ENCODE data around the gene VPS9D1. TPM values are rescaled to one million over a fixed set of nuclear protein-coding genes. Genes with fewer than 3 reads are reported as not detected.

VPS9D1 gene
- total RNA-seq, 1 experiment from 2014 or later: 4.2 TPM

DNA sequence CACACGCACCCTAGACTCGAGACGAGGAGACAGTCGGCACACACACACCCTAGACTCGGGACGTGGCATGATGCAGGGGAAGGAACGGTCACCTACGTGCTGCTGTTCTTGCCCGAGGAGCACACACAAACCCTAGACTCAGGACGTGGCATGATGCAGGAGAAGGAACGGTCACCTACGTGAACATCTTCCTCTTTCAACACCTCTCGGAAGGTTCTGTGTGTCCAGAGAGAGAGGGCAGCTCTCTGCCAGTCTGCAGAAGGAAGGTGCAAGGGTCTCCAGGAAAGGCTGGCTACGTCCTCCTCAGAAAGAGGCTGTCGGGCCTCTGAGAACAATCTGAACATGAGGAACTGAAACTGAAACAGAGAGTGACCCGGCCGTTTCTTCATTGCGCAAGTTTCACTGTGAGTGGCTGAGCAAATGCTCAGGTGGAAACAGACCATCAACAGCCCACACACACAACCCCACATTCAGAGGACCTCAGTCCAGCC is 44.1 kb upstream of the VPS9D1 start:
- ATAC-seq (no peak), DNase-seq (ENCODE audit: low spot score) (no peak)
- CTCF ChIA-PET: no interaction called here
- POLR2A ChIA-PET: no interaction called here
- H3K36me3 Mint-ChIP-seq: peaks cover 77% of the 10 kb centered on the region
- H3K27me3 Mint-ChIP-seq (ENCODE audit: low read depth): no peaks in the 10 kb centered on the region
- TF ChIP-seq ESRRA (CRISPR knock-in tag; IDR thresholded peaks at IDR 0.05; ENCODE audit: borderline replicate concordance): no peak
- no peak for TF ChIP-seq GTF2I (CRISPR knock-in tag; conservative IDR thresholded peaks at IDR 0.05)
- TF ChIP-seq IRF2 (CRISPR knock-in tag; IDR thresholded peaks at IDR 0.05; ENCODE audit: borderline replicate concordance, low read depth): no peak
- no peak for TF ChIP-seq JUN (CRISPR knock-in tag; IDR thresholded peaks at IDR 0.05)
- TF ChIP-seq, protein P1, sequence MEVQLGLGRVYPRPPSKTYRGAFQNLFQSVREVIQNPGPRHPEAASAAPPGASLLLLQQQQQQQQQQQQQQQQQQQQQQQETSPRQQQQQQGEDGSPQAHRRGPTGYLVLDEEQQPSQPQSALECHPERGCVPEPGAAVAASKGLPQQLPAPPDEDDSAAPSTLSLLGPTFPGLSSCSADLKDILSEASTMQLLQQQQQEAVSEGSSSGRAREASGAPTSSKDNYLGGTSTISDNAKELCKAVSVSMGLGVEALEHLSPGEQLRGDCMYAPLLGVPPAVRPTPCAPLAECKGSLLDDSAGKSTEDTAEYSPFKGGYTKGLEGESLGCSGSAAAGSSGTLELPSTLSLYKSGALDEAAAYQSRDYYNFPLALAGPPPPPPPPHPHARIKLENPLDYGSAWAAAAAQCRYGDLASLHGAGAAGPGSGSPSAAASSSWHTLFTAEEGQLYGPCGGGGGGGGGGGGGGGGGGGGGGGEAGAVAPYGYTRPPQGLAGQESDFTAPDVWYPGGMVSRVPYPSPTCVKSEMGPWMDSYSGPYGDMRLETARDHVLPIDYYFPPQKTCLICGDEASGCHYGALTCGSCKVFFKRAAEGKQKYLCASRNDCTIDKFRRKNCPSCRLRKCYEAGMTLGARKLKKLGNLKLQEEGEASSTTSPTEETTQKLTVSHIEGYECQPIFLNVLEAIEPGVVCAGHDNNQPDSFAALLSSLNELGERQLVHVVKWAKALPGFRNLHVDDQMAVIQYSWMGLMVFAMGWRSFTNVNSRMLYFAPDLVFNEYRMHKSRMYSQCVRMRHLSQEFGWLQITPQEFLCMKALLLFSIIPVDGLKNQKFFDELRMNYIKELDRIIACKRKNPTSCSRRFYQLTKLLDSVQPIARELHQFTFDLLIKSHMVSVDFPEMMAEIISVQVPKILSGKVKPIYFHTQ (CRISPR knock-in tag; IDR thresholded peaks at IDR 0.05): no peak
- no peak for TF ChIP-seq JAZF1 (CRISPR knock-in tag; IDR thresholded peaks at IDR 0.05)
- TF ChIP-seq, protein P2, sequence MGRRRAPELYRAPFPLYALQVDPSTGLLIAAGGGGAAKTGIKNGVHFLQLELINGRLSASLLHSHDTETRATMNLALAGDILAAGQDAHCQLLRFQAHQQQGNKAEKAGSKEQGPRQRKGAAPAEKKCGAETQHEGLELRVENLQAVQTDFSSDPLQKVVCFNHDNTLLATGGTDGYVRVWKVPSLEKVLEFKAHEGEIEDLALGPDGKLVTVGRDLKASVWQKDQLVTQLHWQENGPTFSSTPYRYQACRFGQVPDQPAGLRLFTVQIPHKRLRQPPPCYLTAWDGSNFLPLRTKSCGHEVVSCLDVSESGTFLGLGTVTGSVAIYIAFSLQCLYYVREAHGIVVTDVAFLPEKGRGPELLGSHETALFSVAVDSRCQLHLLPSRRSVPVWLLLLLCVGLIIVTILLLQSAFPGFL (CRISPR knock-in tag; IDR thresholded peaks at IDR 0.05; ENCODE audit: borderline replicate concordance): no peak
- no peak for TF ChIP-seq RORB (CRISPR knock-in tag; IDR thresholded peaks at IDR 0.05)
- TF ChIP-seq, protein P3, sequence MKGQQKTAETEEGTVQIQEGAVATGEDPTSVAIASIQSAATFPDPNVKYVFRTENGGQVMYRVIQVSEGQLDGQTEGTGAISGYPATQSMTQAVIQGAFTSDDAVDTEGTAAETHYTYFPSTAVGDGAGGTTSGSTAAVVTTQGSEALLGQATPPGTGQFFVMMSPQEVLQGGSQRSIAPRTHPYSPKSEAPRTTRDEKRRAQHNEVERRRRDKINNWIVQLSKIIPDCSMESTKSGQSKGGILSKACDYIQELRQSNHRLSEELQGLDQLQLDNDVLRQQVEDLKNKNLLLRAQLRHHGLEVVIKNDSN (CRISPR knock-in tag; IDR thresholded peaks at IDR 0.05): no peak
- TF ChIP-seq TEAD4 (CRISPR knock-in tag; IDR thresholded peaks at IDR 0.05): no peak
- TF ChIP-seq, protein P4, sequence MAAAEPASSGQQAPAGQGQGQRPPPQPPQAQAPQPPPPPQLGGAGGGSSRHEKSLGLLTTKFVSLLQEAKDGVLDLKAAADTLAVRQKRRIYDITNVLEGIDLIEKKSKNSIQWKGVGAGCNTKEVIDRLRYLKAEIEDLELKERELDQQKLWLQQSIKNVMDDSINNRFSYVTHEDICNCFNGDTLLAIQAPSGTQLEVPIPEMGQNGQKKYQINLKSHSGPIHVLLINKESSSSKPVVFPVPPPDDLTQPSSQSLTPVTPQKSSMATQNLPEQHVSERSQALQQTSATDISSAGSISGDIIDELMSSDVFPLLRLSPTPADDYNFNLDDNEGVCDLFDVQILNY (CRISPR knock-in tag; IDR thresholded peaks at IDR 0.05): no peak
- TF ChIP-seq ZNF416 (CRISPR knock-in tag; IDR thresholded peaks at IDR 0.05): no peak
- H3K9me3 Mint-ChIP-seq: no peaks in the 10 kb centered on the region
- no peak overlapping the region for H3K27ac Mint-ChIP-seq
- no peaks in the 10 kb centered on the region for H3K4me1 Mint-ChIP-seq
- H3K4me3 Mint-ChIP-seq: no peak overlapping the region

DNA sequence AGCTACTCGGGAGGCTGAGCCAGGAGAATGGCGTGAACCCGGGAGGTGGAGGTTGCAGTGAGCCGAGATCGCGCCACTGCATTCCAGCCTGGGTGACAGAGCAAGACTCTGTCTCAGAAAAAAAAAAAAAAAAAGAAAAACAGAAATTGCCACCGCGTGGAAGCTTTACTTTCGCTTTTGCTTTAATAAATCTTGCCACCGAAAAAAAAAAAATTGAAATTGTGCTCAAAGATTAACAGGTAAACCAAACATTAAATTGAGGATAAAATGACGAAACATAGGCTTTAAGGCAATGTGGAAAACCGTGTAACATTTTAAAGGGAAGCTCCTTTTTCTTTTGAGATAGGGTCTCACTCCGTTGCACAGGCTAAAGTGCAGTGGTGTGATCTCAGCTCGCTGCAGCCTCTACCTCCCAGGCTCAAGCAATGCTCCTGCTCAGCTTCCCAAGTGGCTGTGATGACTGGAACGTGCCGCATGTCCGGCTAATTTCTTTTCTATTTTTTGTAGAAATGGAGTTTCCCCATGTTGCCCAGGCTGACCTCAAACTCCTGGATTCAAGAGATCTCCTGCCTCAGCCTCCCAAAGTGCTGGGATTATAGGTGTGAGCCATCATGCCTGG is 40.7 kb upstream of the VPS9D1 start:
- POLR2A ChIA-PET: interaction anchor here (0.7 kb wide), 1 partner anchor 10 kb away, joined by 5 read pairs; no protein-coding TSS in a partner anchor
- H3K36me3 Mint-ChIP-seq: peaks cover 77% of the 10 kb centered on the region
- no peaks in the 10 kb centered on the region for H3K9me3 Mint-ChIP-seq
- H3K27me3 Mint-ChIP-seq (ENCODE audit: low read depth): no peaks in the 10 kb centered on the region
- no peak overlapping the region for H3K4me3 Mint-ChIP-seq
- no peak overlapping the region for H3K27ac Mint-ChIP-seq
- ATAC-seq (no peak), DNase-seq (ENCODE audit: low spot score) (no peak)
- H3K4me1 Mint-ChIP-seq: no peaks in the 10 kb centered on the region
- CTCF ChIA-PET: interaction anchor here (0.9 to 1.0 kb wide), 2 partner anchors 9 to 55 kb away, joined by 3 read pairs; no protein-coding TSS in a partner anchor
- TF ChIP-seq NFE2L1 (CRISPR knock-in tag; IDR thresholded peaks at IDR 0.05) (no peak), CREB1 (CRISPR knock-in tag; IDR thresholded peaks at IDR 0.05) (no peak), ETV6 (CRISPR knock-in tag; IDR thresholded peaks at IDR 0.05) (no peak), NR2C2 (CRISPR knock-in tag; IDR thresholded peaks at IDR 0.05) (no peak), CBFB (CRISPR knock-in tag; IDR thresholded peaks at IDR 0.05; ENCODE audit: low read depth) (no peak), ZNF138 (CRISPR knock-in tag; conservative IDR thresholded peaks at IDR 0.05) (no peak), PRRX2 (CRISPR knock-in tag; IDR thresholded peaks at IDR 0.05) (no peak), KAT7 (CRISPR knock-in tag; IDR thresholded peaks at IDR 0.05; ENCODE audit: borderline replicate concordance) (no peak), SMAD3 (CRISPR knock-in tag; IDR thresholded peaks at IDR 0.05; ENCODE audit: borderline replicate concordance) (no peak), GABPB1 (CRISPR knock-in tag; IDR thresholded peaks at IDR 0.05) (no peak), ZNF671 (CRISPR knock-in tag; IDR thresholded peaks at IDR 0.05) (no peak), CREM (CRISPR knock-in tag; IDR thresholded peaks at IDR 0.05) (no peak)
- TF ChIP-seq, protein P5, sequence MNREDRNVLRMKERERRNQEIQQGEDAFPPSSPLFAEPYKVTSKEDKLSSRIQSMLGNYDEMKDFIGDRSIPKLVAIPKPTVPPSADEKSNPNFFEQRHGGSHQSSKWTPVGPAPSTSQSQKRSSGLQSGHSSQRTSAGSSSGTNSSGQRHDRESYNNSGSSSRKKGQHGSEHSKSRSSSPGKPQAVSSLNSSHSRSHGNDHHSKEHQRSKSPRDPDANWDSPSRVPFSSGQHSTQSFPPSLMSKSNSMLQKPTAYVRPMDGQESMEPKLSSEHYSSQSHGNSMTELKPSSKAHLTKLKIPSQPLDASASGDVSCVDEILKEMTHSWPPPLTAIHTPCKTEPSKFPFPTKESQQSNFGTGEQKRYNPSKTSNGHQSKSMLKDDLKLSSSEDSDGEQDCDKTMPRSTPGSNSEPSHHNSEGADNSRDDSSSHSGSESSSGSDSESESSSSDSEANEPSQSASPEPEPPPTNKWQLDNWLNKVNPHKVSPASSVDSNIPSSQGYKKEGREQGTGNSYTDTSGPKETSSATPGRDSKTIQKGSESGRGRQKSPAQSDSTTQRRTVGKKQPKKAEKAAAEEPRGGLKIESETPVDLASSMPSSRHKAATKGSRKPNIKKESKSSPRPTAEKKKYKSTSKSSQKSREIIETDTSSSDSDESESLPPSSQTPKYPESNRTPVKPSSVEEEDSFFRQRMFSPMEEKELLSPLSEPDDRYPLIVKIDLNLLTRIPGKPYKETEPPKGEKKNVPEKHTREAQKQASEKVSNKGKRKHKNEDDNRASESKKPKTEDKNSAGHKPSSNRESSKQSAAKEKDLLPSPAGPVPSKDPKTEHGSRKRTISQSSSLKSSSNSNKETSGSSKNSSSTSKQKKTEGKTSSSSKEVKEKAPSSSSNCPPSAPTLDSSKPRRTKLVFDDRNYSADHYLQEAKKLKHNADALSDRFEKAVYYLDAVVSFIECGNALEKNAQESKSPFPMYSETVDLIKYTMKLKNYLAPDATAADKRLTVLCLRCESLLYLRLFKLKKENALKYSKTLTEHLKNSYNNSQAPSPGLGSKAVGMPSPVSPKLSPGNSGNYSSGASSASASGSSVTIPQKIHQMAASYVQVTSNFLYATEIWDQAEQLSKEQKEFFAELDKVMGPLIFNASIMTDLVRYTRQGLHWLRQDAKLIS (CRISPR knock-in tag; IDR thresholded peaks at IDR 0.05; ENCODE audit: borderline replicate concordance): no peak
- TF ChIP-seq, protein P6, sequence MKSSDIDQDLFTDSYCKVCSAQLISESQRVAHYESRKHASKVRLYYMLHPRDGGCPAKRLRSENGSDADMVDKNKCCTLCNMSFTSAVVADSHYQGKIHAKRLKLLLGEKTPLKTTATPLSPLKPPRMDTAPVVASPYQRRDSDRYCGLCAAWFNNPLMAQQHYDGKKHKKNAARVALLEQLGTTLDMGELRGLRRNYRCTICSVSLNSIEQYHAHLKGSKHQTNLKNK (CRISPR knock-in tag; IDR thresholded peaks at IDR 0.05): no peak
- TF ChIP-seq, protein P7, sequence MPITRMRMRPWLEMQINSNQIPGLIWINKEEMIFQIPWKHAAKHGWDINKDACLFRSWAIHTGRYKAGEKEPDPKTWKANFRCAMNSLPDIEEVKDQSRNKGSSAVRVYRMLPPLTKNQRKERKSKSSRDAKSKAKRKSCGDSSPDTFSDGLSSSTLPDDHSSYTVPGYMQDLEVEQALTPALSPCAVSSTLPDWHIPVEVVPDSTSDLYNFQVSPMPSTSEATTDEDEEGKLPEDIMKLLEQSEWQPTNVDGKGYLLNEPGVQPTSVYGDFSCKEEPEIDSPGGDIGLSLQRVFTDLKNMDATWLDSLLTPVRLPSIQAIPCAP (CRISPR knock-in tag; IDR thresholded peaks at IDR 0.05): no peak

Measured in WTC11 (cell line).